Activated CD4-positive, CD25-positive, alpha-beta regulatory T cell (primary cell): ENCODE measurements around the gene KRTAP4-9.
"Not testable (repeated sequence)": the region's sequence is repeated elsewhere in the genome, so short reads cannot be mapped to it uniquely, and the experiment has no call there.

Experiments used
- DNase-seq, 4 experiments: peaks; one replicate each; lab custom pipeline; 2025; lab: John Stamatoyannopoulos, UW

KRTAP4-9 gene

GRCh38 chr17:41131979-41132378, 26.8 kb downstream of the KRTAP4-9 start:
- DNase-seq, result no peak

GRCh38 chr17:41133880-41134735, 28.9 kb downstream of the KRTAP4-9 start:
- DNase-seq, result no peak

GRCh38 chr17:41139865-41140264, 34.7 kb downstream of the KRTAP4-9 start:
- not testable (repeated sequence) for DNase-seq

- DNase-seq, result no peak
These were observed 35.4 kb downstream of the KRTAP4-9 start, which contains the start of gene KRTAP4-6 for GRCh38 chr17:41140360-41141131. Gene KRTAP4-6, minus strand, starts transcription at chr17:41140544. Its CDS starts 57 bp downstream, at chr17:41140487.

GRCh38 chr17:41141361-41141760, 36.2 kb downstream of the KRTAP4-9 start:
- DNase-seq, result no peak

GRCh38 chr17:41144846-41145245, 39.7 kb downstream of the KRTAP4-9 start:
- DNase-seq, result no peak

GRCh38 chr17:41145261-41145660, 40.1 kb downstream of the KRTAP4-9 start:
- no peak for DNase-seq

- DNase-seq, result no peak
These were observed 42.5 kb downstream of the KRTAP4-9 start for GRCh38 chr17:41147531-41148204.

GRCh38 chr17:41148971-41149651, 43.9 kb downstream of the KRTAP4-9 start:
- not testable (repeated sequence) for DNase-seq

GRCh38 chr17:41149652-41149985, 44.4 kb downstream of the KRTAP4-9 start, which contains the start of gene KRTAP4-5:
Gene KRTAP4-5, minus strand, starts transcription at chr17:41149825. Its CDS starts 58 bp downstream, at chr17:41149767.
- no peak for DNase-seq

GRCh38 chr17:41150026-41150425, 44.8 kb downstream of the KRTAP4-9 start:
- no peak for DNase-seq

GRCh38 chr17:41151525-41151924, 46.3 kb downstream of the KRTAP4-9 start:
- DNase-seq, result no peak

- no peak for DNase-seq
These were observed 48.7 kb downstream of the KRTAP4-9 start for GRCh38 chr17:41153856-41154255.
